ENCODE data around the gene CNOT4. TPM values are rescaled to one million over a fixed set of nuclear protein-coding genes. Genes with fewer than 3 reads are reported as not detected.

Gene CNOT4
- total RNA-seq, 1 experiment from 2014 or later: 16.6 TPM

- H3K4me2 ChIP-seq (ENCODE audit: low read length): no peak overlapping the region
- H3K4me1 ChIP-seq (ENCODE audit: control insufficient read depth in 1 of 2, insufficient read depth in 2 of 2, low read length in 2 of 2): no peaks in the 10 kb centered on the region
- no peak overlapping the region for H2AFZ ChIP-seq (ENCODE audit: low read depth, low read length, poor library complexity, severe bottlenecking)
- ChIA-PET RAD21 (ENCODE audit: low non-redundant PET in 1 of 2, low total read pairs in 2 of 2, uncharacterized antibody in 2 of 2, unreplicated experiment in 2 of 2) (no interaction called here), POLR2A (no interaction called here), CTCF (no interaction called here)
- no peak overlapping the region for H3K9ac ChIP-seq (ENCODE audit: low read length)
- H3K9me2 ChIP-seq (ENCODE audit: insufficient read depth): no peaks in the 10 kb centered on the region
- no peaks in the 10 kb centered on the region for H3K9me3 ChIP-seq (ENCODE audit: control insufficient read depth in 1 of 2, insufficient read depth in 1 of 2, low read depth in 1 of 2, low read length in 2 of 2)
- H4K20me1 ChIP-seq (ENCODE audit: insufficient read depth): no peaks in the 10 kb centered on the region
- ATAC-seq (no peak), DNase-seq (ENCODE audit: low read depth, low spot score) (no peak)
- BruUV-seq (replicated peaks): no TSS peak
- TF ChIP-seq ZFX (IDR thresholded peaks at IDR 0.05): no peak
- no peak for TF ChIP-seq YY1 (IDR thresholded peaks at IDR 0.05; ENCODE audit: extremely low read depth, insufficient replicate concordance, low read depth, low read length)
- TF ChIP-seq CBX3 (IDR thresholded peaks at IDR 0.05; ENCODE audit: low read depth): no peak
- TF ChIP-seq EZH2 (IDR thresholded peaks at IDR 0.05): no peak
- TF ChIP-seq, protein P1, sequence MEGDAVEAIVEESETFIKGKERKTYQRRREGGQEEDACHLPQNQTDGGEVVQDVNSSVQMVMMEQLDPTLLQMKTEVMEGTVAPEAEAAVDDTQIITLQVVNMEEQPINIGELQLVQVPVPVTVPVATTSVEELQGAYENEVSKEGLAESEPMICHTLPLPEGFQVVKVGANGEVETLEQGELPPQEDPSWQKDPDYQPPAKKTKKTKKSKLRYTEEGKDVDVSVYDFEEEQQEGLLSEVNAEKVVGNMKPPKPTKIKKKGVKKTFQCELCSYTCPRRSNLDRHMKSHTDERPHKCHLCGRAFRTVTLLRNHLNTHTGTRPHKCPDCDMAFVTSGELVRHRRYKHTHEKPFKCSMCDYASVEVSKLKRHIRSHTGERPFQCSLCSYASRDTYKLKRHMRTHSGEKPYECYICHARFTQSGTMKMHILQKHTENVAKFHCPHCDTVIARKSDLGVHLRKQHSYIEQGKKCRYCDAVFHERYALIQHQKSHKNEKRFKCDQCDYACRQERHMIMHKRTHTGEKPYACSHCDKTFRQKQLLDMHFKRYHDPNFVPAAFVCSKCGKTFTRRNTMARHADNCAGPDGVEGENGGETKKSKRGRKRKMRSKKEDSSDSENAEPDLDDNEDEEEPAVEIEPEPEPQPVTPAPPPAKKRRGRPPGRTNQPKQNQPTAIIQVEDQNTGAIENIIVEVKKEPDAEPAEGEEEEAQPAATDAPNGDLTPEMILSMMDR (IDR thresholded peaks at IDR 0.05 in 2 of 3, conservative IDR thresholded peaks at IDR 0.05 in 1 of 3; ENCODE audit: borderline replicate concordance in 1 of 3, insufficient read depth in 1 of 3, low read depth in 2 of 3, low read length in 2 of 3): no peak
- TF ChIP-seq, protein P2, sequence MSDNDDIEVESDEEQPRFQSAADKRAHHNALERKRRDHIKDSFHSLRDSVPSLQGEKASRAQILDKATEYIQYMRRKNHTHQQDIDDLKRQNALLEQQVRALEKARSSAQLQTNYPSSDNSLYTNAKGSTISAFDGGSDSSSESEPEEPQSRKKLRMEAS (IDR thresholded peaks at IDR 0.05): no peak
- no peak for TF ChIP-seq FOSL1 (IDR thresholded peaks at IDR 0.05; ENCODE audit: low read depth)
- TF ChIP-seq ELF1 (IDR thresholded peaks at IDR 0.05; ENCODE audit: borderline replicate concordance, low read depth): no peak
- TF ChIP-seq, protein P3, sequence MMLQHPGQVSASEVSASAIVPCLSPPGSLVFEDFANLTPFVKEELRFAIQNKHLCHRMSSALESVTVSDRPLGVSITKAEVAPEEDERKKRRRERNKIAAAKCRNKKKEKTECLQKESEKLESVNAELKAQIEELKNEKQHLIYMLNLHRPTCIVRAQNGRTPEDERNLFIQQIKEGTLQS (IDR thresholded peaks at IDR 0.05): no peak
- no peak for TF ChIP-seq EGR1 (IDR thresholded peaks at IDR 0.05; ENCODE audit: low read depth)
- no peak for TF ChIP-seq SIN3A (IDR thresholded peaks at IDR 0.05; ENCODE audit: low read depth)
- no peak for TF ChIP-seq ZNF274 (IDR thresholded peaks at IDR 0.05; ENCODE audit: low read depth, low read length)
- TF ChIP-seq SP1 (IDR thresholded peaks at IDR 0.05; ENCODE audit: low read depth): no peak
- TF ChIP-seq CEBPB (IDR thresholded peaks at IDR 0.05; ENCODE audit: low read depth): no peak
- TF ChIP-seq, protein P4, sequence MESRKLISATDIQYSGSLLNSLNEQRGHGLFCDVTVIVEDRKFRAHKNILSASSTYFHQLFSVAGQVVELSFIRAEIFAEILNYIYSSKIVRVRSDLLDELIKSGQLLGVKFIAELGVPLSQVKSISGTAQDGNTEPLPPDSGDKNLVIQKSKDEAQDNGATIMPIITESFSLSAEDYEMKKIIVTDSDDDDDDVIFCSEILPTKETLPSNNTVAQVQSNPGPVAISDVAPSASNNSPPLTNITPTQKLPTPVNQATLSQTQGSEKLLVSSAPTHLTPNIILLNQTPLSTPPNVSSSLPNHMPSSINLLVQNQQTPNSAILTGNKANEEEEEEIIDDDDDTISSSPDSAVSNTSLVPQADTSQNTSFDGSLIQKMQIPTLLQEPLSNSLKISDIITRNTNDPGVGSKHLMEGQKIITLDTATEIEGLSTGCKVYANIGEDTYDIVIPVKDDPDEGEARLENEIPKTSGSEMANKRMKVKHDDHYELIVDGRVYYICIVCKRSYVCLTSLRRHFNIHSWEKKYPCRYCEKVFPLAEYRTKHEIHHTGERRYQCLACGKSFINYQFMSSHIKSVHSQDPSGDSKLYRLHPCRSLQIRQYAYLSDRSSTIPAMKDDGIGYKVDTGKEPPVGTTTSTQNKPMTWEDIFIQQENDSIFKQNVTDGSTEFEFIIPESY (IDR thresholded peaks at IDR 0.05; ENCODE audit: extremely low read depth, insufficient replicate concordance, low read length): no peak
- no peak for TF ChIP-seq RAD21 (IDR thresholded peaks at IDR 0.05; ENCODE audit: low read depth)
- TF ChIP-seq REST (IDR thresholded peaks at IDR 0.05; ENCODE audit: low read depth): no peak
- no peak overlapping the region for H3K4me3 ChIP-seq (replicated peaks in 1 of 2; ENCODE audit: low read depth in 1 of 2, low read length in 2 of 2)
- no peaks in the 10 kb centered on the region for H3K79me2 ChIP-seq (ENCODE audit: insufficient read depth, low read length)
- H3K27ac ChIP-seq (ENCODE audit: low read depth, low read length): no peak overlapping the region
- intact Hi-C loops (cut with micrococcal nuclease): no loop called here
- no peaks in the 10 kb centered on the region for H3K27me3 ChIP-seq (ENCODE audit: insufficient read depth, low read length)
- no peaks in the 10 kb centered on the region for H3K36me3 ChIP-seq (ENCODE audit: control insufficient read depth in 1 of 2, insufficient read depth in 2 of 2, low read length in 2 of 2)
Observed at GRCh38 chr7:135552148-135552547, 42.2 kb upstream of the CNOT4 start.
